ENCODE results near the gene RHOT2.
A peak's percentile ranks its signal among the peaks of the same experiment; 100 is the strongest.

RHOT2 gene

DNA sequence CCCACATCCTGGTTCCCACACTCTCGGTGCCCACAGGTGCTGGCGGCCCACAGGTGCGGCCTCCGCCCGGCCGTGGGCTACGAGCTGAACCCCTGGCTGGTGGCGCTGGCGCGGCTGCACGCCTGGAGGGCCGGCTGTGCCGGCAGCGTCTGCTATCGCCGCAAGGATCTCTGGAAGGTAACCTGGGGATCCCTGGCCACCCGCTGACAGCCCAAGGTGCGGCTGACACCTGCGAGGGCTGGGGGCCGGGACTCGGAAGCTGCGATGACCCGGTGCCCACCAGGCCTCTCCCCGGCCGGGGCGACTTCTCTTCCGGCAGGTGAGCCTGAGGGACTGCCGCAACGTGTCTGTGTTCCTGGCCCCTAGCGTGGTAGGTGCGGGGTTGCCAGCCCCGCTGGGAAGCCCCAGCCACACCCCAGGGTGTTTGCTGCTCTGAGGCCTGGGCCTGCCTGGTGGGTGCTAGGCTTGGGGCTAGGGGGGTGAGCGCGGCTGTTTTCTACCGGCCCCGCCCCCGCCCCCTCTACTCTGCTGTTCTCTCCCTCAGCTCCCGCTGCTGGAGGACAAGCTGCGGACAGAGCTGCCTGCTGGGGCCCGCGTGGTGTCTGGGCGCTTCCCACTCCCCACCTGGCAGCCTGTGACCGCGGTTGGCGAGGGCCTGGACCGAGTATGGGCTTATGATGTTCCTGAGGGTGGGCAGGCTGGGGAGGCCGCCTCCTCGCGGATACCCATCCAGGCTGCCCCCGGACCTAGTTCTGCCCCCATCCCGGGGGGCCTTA lies 54.0 kb downstream of the RHOT2 start:
- H3K4me1 Mint-ChIP-seq (ENCODE audit: low read depth), result peaks cover 31% of the 10 kb centered on the region
- H3K4me3 Mint-ChIP-seq, result peak overlapping the region; percentile 66
- H3K27me3 Mint-ChIP-seq, result no peaks in the 10 kb centered on the region
- no peaks in the 10 kb centered on the region for H3K36me3 Mint-ChIP-seq (ENCODE audit: low read depth)
- peak overlapping the region; percentile 45 for H3K27ac Mint-ChIP-seq
- H3K9me3 Mint-ChIP-seq, result no peaks in the 10 kb centered on the region

- no peaks in the 10 kb centered on the region for H3K27me3 Mint-ChIP-seq
- H3K36me3 Mint-ChIP-seq (ENCODE audit: low read depth), result no peaks in the 10 kb centered on the region
- no peaks in the 10 kb centered on the region for H3K9me3 Mint-ChIP-seq
- H3K27ac Mint-ChIP-seq, result no peak overlapping the region
- H3K4me1 Mint-ChIP-seq (ENCODE audit: low read depth), result peaks cover 31% of the 10 kb centered on the region
- H3K4me3 Mint-ChIP-seq, result peak overlapping the region; percentile 45
These were observed 55.1 kb downstream of the RHOT2 start for GRCh38 chr16:722835-723633.

- Mint-ChIP-seq H3K9me3 (no peaks in the 10 kb centered on the region), H3K4me3 (no peak overlapping the region), H3K36me3 (ENCODE audit: low read depth) (no peaks in the 10 kb centered on the region), H3K27ac (no peak overlapping the region), H3K27me3 (no peaks in the 10 kb centered on the region), H3K4me1 (ENCODE audit: low read depth) (peaks cover 29% of the 10 kb centered on the region)
These were observed 55.8 kb downstream of the RHOT2 start for GRCh38 chr16:723695-724094.

All from stimulated activated naive CD8-positive, alpha-beta T cell treated with anti-CD3 and anti-CD28 coated beads, Interleukin-15, Interleukin-2, amounts not matched to agents 100 ng/mL and 50 ng/mL, for 24 hours (primary cell).